Fibroblast of lung (primary cell): ENCODE data around the gene TRAF2.

Source experiments
- CTCF ChIP-seq, 2 donors: IDR thresholded peaks in 1 of 2; conservative IDR thresholded peaks in 1 of 2; 1 replicate in 1 of 2; 2 replicates in 1 of 2; pipeline ENCODE4 v1.5.1; 2011 to 2012; ENCODE audit warnings: low read length in 2 of 2, control low read depth in 1 of 2, inconsistent platforms in 1 of 2, low read depth in 1 of 2, mild to moderate bottlenecking in 1 of 2
- EZH2 ChIP-seq: IDR thresholded peaks from 2 replicates; pipeline ENCODE4 v1.5.1; 2012; ENCODE audit warnings: low read length, control low read depth, mild to moderate bottlenecking; ENCODE audit errors: missing control alignments

- TF ChIP-seq EZH2 (no peak), CTCF (conservative IDR thresholded peaks at IDR 0.05 in 1 of 2, IDR thresholded peaks at IDR 0.05 in 1 of 2; ENCODE audit: low read depth in 1 of 2, low read length in 2 of 2) (no peak)
These were observed 588 bp downstream of the TRAF2 start for GRCh38 chr9:136886610-136887597.
